ENCODE results near the gene EXD3.

GRCh38 chr9:137266162-137266527, 156.8 kb downstream of the EXD3 start:
- TF ChIP-seq ATF2 (CRISPR knock-in tag; IDR thresholded peaks at IDR 0.05) = no peak
- TF ChIP-seq, protein P1, sequence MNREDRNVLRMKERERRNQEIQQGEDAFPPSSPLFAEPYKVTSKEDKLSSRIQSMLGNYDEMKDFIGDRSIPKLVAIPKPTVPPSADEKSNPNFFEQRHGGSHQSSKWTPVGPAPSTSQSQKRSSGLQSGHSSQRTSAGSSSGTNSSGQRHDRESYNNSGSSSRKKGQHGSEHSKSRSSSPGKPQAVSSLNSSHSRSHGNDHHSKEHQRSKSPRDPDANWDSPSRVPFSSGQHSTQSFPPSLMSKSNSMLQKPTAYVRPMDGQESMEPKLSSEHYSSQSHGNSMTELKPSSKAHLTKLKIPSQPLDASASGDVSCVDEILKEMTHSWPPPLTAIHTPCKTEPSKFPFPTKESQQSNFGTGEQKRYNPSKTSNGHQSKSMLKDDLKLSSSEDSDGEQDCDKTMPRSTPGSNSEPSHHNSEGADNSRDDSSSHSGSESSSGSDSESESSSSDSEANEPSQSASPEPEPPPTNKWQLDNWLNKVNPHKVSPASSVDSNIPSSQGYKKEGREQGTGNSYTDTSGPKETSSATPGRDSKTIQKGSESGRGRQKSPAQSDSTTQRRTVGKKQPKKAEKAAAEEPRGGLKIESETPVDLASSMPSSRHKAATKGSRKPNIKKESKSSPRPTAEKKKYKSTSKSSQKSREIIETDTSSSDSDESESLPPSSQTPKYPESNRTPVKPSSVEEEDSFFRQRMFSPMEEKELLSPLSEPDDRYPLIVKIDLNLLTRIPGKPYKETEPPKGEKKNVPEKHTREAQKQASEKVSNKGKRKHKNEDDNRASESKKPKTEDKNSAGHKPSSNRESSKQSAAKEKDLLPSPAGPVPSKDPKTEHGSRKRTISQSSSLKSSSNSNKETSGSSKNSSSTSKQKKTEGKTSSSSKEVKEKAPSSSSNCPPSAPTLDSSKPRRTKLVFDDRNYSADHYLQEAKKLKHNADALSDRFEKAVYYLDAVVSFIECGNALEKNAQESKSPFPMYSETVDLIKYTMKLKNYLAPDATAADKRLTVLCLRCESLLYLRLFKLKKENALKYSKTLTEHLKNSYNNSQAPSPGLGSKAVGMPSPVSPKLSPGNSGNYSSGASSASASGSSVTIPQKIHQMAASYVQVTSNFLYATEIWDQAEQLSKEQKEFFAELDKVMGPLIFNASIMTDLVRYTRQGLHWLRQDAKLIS (CRISPR knock-in tag; IDR thresholded peaks at IDR 0.05) = no peak
- TF ChIP-seq POLR2A (IDR thresholded peaks at IDR 0.05; ENCODE audit: insufficient read depth in 1 of 2, low read depth in 2 of 2, low read length in 2 of 2) = no peak
- no peak for TF ChIP-seq IRX3 (CRISPR knock-in tag; IDR thresholded peaks at IDR 0.05; ENCODE audit: borderline replicate concordance, low read depth)
